Measurements from ENCODE around the gene SETBP1. TPM values are rescaled to one million over a fixed set of nuclear protein-coding genes. Genes with fewer than 3 reads are reported as not detected.

Gene SETBP1
- total RNA-seq, 1 experiment from 2014 or later: 0.23 TPM

- no peak for ATAC-seq
- Histone ChIP-seq H3K36me3 (ENCODE audit: control insufficient read depth, insufficient read depth, low read length) (no peaks in the 10 kb centered on the region), H3K27me3 (ENCODE audit: control insufficient read depth, insufficient read depth, low read length) (no peaks in the 10 kb centered on the region), H3K9me3 (ENCODE audit: control insufficient read depth, insufficient read depth, low read depth, low read length) (no peaks in the 10 kb centered on the region), H3K4me1 (ENCODE audit: control insufficient read depth, insufficient read depth, low read length) (no peaks in the 10 kb centered on the region), H3K27ac (ENCODE audit: low read length) (no peak overlapping the region), H3K4me3 (ENCODE audit: low read depth in 2 of 2, low read length in 2 of 2) (no peak overlapping the region)
- CTCF ChIA-PET: no interaction called here
- intact Hi-C loops (cut with micrococcal nuclease; ENCODE audit: unreplicated experiment) (no loop called here), in situ Hi-C loops (cut with HindIII; ENCODE audit: low pct_unique_long_range_greater_than_20kb, low sequenced_read_pairs) (no loop called here)
- TF ChIP-seq REST (IDR thresholded peaks at IDR 0.05; ENCODE audit: insufficient read depth in 1 of 2, low read depth in 2 of 2, low read length in 1 of 2): no peak
- no peak for TF ChIP-seq POLR2AphosphoS5 (IDR thresholded peaks at IDR 0.05; ENCODE audit: low read depth, low read length)
- no peak for TF ChIP-seq TCF7L2 (IDR thresholded peaks at IDR 0.05; ENCODE audit: low read depth, low read length)
- TF ChIP-seq CTCF (IDR thresholded peaks at IDR 0.05): no peak
- no peak for TF ChIP-seq SIN3A (IDR thresholded peaks at IDR 0.05; ENCODE audit: borderline replicate concordance, insufficient read depth, low read depth, low read length)
- POLR2A ChIA-PET: no interaction called here
- BruUV-seq (replicated peaks): no TSS peak
- no peak for DNase-seq (ENCODE audit: low read depth, low spot score)
Measured at GRCh38 chr18:44793194-44793593, 112.5 kb downstream of the SETBP1 start.

- ATAC-seq: no peak
- Histone ChIP-seq H3K27me3 (ENCODE audit: control insufficient read depth, insufficient read depth, low read length) (no peaks in the 10 kb centered on the region), H3K36me3 (ENCODE audit: control insufficient read depth, insufficient read depth, low read length) (no peaks in the 10 kb centered on the region), H3K27ac (ENCODE audit: low read length) (no peak overlapping the region), H3K4me1 (ENCODE audit: control insufficient read depth, insufficient read depth, low read length) (no peaks in the 10 kb centered on the region), H3K9me3 (ENCODE audit: control insufficient read depth, insufficient read depth, low read depth, low read length) (no peaks in the 10 kb centered on the region), H3K4me3 (ENCODE audit: low read depth in 2 of 2, low read length in 2 of 2) (no peak overlapping the region)
- in situ Hi-C loops (cut with HindIII; ENCODE audit: low pct_unique_long_range_greater_than_20kb, low sequenced_read_pairs): no loop called here
- ChIA-PET CTCF (no interaction called here), POLR2A (no interaction called here)
- no peak for DNase-seq (ENCODE audit: low read depth, low spot score)
- no peak for TF ChIP-seq CTCF (IDR thresholded peaks at IDR 0.05)
- no peak for TF ChIP-seq REST (IDR thresholded peaks at IDR 0.05; ENCODE audit: insufficient read depth in 1 of 2, low read depth in 2 of 2, low read length in 1 of 2)
- no peak for TF ChIP-seq POLR2AphosphoS5 (IDR thresholded peaks at IDR 0.05; ENCODE audit: low read depth, low read length)
- TF ChIP-seq SIN3A (IDR thresholded peaks at IDR 0.05; ENCODE audit: borderline replicate concordance, insufficient read depth, low read depth, low read length): no peak
- TF ChIP-seq TCF7L2 (IDR thresholded peaks at IDR 0.05; ENCODE audit: low read depth, low read length): no peak
- BruUV-seq (replicated peaks): no TSS peak
- intact Hi-C loops (cut with micrococcal nuclease; ENCODE audit: unreplicated experiment): no loop called here
Measured at GRCh38 chr18:44793685-44794084, 113.0 kb downstream of the SETBP1 start.
